NT2/D1 (cell line): ENCODE measurements around the gene EPB42.

Experiments used
- YY1 ChIP-seq: IDR thresholded peaks from 2 replicates; pipeline ENCODE4 v1.6.1; 2011; ENCODE audit not compliant: insufficient read length, insufficient read depth
- ZNF274 ChIP-seq: IDR thresholded peaks from 2 replicates; pipeline ENCODE4 v1.6.1; 2011; ENCODE audit warnings: mild to moderate bottlenecking, low read depth, low read length

DNA sequence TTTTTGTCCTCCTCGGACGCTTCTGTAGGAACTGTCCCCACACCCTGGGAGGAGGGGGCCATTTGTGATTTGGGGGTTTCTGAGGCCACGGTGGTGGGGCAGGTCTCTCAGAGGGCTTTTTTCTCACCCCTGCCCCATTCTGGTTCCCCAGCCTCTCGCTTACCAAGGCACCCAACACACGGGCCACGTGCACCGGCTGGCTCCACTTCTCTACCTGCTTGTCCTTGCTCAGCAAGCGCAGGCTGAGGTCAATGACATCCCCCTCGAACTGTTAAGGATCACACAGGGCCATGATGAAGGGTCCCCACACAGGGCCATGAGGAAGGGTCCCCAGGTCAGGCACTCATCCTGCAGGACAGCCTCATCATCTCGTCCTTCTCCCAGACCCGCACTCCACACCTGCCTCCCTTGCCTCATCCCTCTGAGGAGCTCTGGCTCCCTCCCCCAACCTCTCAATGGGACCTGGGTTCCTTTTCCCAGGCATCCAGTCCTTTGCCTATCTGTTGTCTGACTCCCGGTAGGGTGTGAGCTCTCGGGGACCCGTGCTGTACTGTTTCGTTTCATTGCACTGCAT lies 10.6 kb downstream of the EPB42 start:
- TF ChIP-seq YY1 (no peak), ZNF274 (no peak)
